GM19467 (cell line): ENCODE data around the gene FUBP1.
A peak's percentile ranks its signal among the peaks of the same experiment; 100 is the strongest.
"Not testable (repeated sequence)": the region's sequence is repeated elsewhere in the genome, so short reads cannot be mapped to it uniquely, and the experiment has no call there.

Experiments used
- ATAC-seq: cut with Tn5 transposase; IDR thresholded peaks from one replicate; pipeline ENCODE4 v1.9.1; 2021; ENCODE audit warnings: mild to moderate bottlenecking, moderate library complexity; ENCODE audit not compliant: unreplicated experiment

FUBP1 gene

DNA sequence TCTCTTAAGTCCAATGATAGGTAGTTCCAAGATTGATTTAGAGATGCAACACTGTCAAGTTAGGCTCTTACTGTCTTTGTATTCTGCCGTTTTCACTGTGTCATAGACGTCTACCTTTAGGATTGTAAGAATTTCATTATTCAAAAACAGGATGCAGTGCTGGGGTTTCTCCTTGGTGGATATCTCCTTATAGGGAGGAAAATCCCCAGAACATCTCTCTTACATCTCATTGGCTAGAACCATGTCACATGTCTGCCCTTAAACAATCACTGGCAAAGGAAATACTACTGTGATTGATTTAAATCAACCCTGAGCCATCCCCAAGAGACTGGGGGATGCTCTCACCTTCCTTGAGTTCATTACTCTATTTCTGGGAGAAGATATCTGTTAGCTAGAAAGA is 10.9 kb upstream of the FUBP1 start:
- ATAC-seq, result no peak

DNA sequence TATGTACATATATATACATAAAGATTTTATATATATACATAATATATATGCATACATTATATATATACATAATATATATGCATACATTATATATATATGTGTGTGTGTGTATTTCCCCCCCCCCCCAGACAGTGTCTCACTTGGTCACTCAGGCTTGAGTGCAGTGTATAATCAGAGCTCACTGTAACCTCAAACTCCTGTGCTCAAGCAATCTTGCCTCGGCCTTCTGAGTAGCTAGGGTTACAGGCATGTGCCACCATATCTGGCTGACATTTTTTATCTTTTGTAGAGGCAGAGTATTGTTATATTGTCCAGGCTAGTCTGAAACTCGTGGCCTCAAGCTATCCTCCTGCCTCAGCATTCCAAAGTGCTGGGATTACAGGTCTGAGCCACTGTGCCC is 9.0 kb upstream of the FUBP1 start:
- ATAC-seq, result no peak

DNA sequence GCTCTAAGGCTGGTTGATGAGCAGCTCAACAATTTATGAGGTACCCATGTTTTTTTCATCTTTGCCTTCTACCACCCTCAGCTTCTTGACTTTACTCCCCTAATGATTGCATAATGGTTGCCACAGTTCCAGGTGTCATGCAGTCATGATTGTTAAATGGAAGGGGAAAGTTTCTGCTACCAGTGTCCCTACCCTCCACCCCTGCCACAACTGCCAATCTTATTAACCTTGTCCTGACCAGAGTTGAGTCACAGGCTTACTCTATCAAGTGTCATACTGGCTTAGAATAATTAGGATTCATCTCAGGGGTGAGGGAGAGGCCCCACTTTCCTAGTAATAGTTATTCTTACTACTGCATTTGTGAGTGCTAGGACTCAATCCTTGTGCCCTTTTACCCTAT is 7.9 kb upstream of the FUBP1 start:
- ATAC-seq, result no peak

- no peak for ATAC-seq
Measured at GRCh38 chr1:77984629-77985028, 5.8 kb upstream of the FUBP1 start.

DNA sequence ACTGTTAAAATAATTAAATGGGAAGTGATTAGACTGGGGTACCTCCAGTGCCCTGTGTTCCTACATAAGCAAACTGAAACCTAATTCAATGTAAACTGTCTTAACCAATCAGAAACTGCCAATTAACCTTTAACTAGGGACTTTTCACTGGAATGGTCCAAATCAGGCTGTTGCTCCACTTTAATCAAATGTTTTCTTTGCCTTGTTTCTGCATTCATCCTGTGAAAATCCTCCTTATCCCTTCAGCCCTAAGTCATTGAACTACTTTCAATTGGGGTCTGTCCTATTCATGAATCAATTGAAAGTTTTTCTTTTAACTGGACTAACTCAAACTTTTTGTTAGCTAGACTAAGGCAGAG is 5.1 kb upstream of the FUBP1 start:
- no peak for ATAC-seq

GRCh38 chr1:77983352-77983996 is 4.6 kb upstream of the FUBP1 start:
- not testable (repeated sequence) for ATAC-seq

- peak; percentile 62 for ATAC-seq
Measured at GRCh38 chr1:77978293-77978968, 441 bp downstream of the FUBP1 start.

GRCh38 chr1:77977989-77978292 is 931 bp downstream of the FUBP1 start:
- ATAC-seq, result no peak

DNA sequence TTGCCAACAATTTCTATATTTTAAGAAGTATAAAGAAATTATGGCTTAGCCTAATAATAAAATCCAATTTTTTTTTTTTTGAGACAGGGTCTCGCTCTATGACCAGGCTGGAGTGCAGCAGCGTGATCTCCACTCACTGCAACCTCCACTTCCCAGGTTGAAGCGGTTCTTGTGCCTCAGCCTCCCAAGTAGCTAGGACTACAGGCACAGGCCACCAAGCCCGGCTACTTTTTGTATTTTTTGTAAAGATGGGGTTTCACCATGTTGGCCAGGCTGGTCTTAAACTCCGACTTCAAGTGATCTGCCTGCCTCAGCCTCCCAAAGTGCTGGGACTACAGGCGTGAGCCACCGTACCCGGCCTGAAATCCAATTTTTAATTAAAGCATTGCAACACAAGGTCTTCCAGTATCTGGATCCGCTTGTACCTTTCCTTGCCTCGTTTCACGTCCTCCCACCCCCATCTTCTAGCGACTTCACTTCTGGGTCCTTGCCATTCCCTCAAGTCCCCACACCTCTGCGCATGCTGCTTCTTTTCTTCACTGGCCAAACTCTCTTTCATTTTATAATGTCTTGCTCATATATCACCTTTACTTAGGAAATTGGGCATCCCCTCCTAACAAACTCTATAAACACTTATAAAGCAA is 2.3 kb downstream of the FUBP1 start:
- ATAC-seq, result no peak

GRCh38 chr1:77975907-77976306 is 3.0 kb downstream of the FUBP1 start:
- no peak for ATAC-seq

DNA sequence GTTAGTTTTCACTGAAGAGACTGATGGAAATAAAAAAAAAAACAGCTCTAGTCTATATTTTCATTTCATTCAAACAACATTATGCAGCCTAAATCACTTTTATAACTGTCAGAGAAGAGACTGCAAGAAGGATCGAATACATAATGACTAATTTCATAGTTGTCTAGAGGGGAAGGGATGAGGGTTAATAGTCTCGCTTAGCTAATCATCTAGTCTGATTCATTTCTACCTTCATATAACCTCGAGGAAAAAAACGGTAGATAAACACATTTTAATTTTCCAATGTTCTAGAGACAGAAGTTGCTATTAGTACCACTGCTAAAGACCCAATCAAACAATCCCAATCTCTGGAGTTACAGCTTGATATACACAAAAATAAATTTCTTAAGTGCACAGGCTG is 3.5 kb downstream of the FUBP1 start:
- ATAC-seq, result no peak

DNA sequence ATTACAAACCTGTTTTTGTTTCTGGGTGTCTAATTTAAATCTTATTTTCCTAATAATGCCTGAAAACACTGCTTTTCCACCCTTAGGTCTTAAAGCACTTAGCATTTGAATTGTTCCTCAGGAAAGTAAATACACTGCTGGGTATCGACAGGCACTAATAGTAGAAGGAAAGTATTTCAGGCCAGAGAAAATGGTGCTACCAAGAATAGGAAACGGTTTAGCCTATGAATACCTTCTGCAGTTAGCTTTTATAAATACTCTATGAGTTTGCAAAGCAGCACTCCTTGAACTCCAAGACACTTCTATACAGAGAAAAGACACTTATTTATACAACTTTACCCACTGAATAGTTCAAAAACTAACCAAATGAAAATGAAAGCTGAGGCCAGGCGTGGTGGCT is 6.8 kb downstream of the FUBP1 start:
- no peak for ATAC-seq

DNA sequence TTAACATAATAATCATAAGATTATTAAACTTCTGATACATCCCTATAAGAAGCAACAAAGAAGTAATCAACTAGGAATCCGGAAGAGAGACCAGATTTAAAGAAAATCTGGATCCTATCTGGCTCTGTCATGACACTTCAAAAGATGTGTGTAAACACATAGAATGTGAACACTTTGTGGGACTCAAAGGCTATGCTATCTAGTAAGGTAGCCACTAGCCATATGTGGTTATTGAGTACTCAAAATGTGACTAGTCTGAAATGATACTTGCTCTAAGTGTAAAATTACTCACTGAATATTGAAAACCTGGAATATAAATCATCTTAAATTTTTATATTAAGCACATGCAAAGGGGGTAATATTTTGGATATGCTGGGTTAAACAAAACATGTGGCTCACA is 8.7 kb downstream of the FUBP1 start:
- no peak for ATAC-seq

- ATAC-seq, result no peak
Measured at GRCh38 chr1:77966291-77966690, 12.6 kb downstream of the FUBP1 start.

- no peak for ATAC-seq
Measured at GRCh38 chr1:77961392-77961791, 17.5 kb downstream of the FUBP1 start.

DNA sequence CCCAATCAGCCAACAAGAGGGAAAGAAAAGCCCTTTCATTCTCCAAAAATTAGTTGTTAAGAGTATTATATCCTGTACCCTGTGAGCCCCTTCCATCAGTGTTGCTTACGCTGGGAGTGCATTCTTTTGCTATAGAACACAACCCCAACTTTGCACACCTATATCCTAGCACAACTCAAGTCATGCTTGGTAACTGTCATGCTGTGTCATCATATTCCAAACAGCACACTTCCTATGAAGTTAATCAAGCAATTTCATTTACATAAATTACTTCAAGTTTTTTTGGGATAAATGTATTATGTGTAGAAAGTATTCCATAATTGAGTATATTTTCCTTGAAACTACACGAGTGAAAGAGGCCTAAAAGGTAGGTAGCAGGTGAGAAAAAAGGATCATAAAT is 20.0 kb downstream of the FUBP1 start:
- no peak for ATAC-seq

- ATAC-seq, result no peak
Measured at GRCh38 chr1:77958391-77958790, 20.5 kb downstream of the FUBP1 start.

DNA sequence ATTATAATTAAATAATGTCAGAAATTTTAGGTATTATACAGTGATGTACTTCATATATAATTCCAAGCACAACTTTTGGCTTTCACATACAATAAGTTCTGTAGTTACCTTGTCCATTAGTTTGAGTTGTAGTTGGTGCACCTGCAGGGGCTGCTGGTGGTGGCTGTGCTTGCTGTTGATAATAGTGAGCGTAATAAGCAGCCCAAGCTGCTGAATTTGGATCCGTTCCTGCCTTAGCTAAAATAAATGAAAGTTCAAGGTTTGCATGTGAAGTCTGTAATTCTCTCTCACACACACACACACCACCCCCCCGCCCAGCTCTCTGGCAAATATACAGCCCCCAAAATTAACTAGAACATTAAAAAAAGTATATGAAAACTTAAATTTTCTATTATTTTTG is 22.4 kb downstream of the FUBP1 start:
- no peak for ATAC-seq

- ATAC-seq, result no peak
Measured at GRCh38 chr1:77955709-77956108, 23.2 kb downstream of the FUBP1 start.

- no peak for ATAC-seq
Measured at GRCh38 chr1:77954521-77954920, 24.4 kb downstream of the FUBP1 start.

DNA sequence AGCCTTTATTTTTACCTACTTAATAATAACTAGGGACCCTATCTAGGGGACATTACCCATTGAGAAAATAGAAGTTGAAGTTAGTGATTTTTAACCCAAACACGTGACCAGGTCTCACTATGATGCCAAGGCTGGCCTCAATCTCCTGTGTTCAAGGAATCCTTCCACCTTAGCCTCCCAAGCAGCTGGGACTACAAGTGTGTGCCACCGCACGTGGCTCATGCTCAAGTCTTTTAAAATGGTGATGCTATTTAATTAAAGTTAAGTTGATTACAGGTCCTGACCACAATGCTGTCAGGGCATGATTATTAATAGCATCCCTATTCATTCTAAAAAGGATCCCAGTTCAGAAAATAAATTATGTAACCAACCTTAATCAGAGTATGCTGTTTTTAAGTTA is 25.0 kb downstream of the FUBP1 start:
- ATAC-seq, result no peak

GRCh38 chr1:77951328-77951727 is 27.5 kb downstream of the FUBP1 start:
- no peak for ATAC-seq

DNA sequence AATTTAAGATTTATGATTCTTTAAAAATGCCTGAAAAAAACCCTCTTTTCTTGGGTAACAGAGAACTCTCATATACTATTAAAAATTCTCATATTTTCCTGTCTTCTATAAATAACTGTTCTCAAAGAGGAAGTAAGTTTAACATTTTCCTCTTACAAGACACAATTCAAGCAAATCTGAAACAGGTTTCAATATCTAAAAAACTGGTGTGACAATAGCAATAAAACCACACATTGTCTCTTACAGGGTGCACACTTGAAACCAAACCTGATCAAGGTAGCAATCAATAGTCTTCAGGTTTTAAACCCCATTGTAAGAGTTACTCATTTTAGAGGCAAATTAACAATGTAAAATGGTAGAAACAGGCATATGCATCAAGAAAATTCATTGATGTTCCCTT is 28.0 kb downstream of the FUBP1 start:
- peak; percentile 51 for ATAC-seq
